Measurements from ENCODE around the gene ZNF878. TPM values are rescaled to one million over a fixed set of nuclear protein-coding genes. Genes with fewer than 3 reads are reported as not detected.

The ZNF878 gene
- total RNA-seq, 1 experiment from 2014 or later: 0.66 TPM

- peaks cover 8% of the 10 kb centered on the region for H3K36me3 Mint-ChIP-seq (ENCODE audit: insufficient read depth, unreplicated experiment)
- BruUV-seq (replicated peaks): no TSS peak
- H3K4me3 Mint-ChIP-seq (ENCODE audit: low read depth, unreplicated experiment): no peak overlapping the region
- no peak for TF ChIP-seq CTCF (IDR thresholded peaks at IDR 0.05; ENCODE audit: unreplicated experiment)
- CTCF ChIA-PET: no interaction called here
- peaks cover 5% of the 10 kb centered on the region for H3K9me3 Mint-ChIP-seq (ENCODE audit: low read depth, unreplicated experiment)
- no peak overlapping the region for H3K27ac Mint-ChIP-seq (ENCODE audit: unreplicated experiment)
- no peaks in the 10 kb centered on the region for H3K4me1 Mint-ChIP-seq (ENCODE audit: low read depth, unreplicated experiment)
- intact Hi-C loops (cut with micrococcal nuclease; ENCODE audit: unreplicated experiment): no loop called here
- H3K27me3 Mint-ChIP-seq (ENCODE audit: unreplicated experiment): no peaks in the 10 kb centered on the region
- DNase-seq: no peak
Measured at GRCh38 chr19:12015753-12016116, 37.0 kb downstream of the ZNF878 start.

GRCh38 chr19:12015015-12015752, 37.6 kb downstream of the ZNF878 start:
- CTCF ChIA-PET: no interaction called here
- no TSS peak for BruUV-seq (replicated peaks)
- H3K9me3 Mint-ChIP-seq (ENCODE audit: low read depth, unreplicated experiment): peaks cover 5% of the 10 kb centered on the region
- no peak overlapping the region for H3K4me3 Mint-ChIP-seq (ENCODE audit: low read depth, unreplicated experiment)
- peaks cover 8% of the 10 kb centered on the region for H3K36me3 Mint-ChIP-seq (ENCODE audit: insufficient read depth, unreplicated experiment)
- TF ChIP-seq CTCF (IDR thresholded peaks at IDR 0.05; ENCODE audit: unreplicated experiment): no peak
- DNase-seq: no peak
- no peak overlapping the region for H3K27ac Mint-ChIP-seq (ENCODE audit: unreplicated experiment)
- H3K27me3 Mint-ChIP-seq (ENCODE audit: unreplicated experiment): no peaks in the 10 kb centered on the region
- no peaks in the 10 kb centered on the region for H3K4me1 Mint-ChIP-seq (ENCODE audit: low read depth, unreplicated experiment)
- intact Hi-C loops (cut with micrococcal nuclease; ENCODE audit: unreplicated experiment): no loop called here

DNA sequence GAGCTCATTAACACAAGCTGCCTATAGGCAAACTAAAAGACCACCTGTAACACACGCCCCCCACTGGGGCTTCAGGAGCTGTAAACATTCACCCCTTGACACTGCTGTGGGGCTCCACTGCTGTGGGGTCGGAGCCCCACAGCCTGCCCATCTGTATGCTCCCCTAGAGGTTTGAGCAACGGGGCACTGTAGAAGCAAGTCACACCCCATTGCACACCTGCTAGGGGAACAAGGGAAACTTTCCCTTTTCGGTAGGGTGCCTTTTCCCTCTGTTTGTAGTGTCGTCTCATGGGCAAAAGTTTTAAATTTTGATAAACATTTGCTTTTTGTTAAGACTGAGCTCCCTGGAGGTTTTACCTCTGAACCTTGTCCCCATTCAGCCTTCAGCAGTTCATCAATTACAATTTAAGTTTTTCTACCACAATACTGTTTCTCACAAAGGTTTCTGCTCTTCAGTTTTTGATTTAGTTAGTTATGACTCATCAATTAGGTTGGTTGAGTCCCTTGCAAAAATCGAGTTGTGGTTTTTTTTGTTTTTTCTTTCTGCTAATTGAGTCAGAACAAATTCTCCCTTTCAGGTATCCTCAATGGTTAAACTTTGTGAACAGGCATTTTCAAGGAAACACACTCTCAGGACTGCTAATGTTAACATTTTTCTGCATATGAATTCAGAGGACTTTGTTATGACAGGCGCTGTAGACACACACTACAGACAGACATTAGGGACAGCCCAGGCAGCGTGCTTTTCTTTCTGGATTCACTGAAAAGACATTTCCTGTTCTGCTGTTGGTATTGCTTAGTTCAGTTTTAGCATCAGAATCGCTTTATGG, 52.4 kb downstream of the ZNF878 start:
- BruUV-seq (replicated peaks): no TSS peak
- Mint-ChIP-seq H3K27me3 (ENCODE audit: unreplicated experiment) (no peaks in the 10 kb centered on the region), H3K4me3 (ENCODE audit: low read depth, unreplicated experiment) (no peak overlapping the region), H3K4me1 (ENCODE audit: low read depth, unreplicated experiment) (no peaks in the 10 kb centered on the region), H3K36me3 (ENCODE audit: insufficient read depth, unreplicated experiment) (no peaks in the 10 kb centered on the region), H3K27ac (ENCODE audit: unreplicated experiment) (no peak overlapping the region), H3K9me3 (ENCODE audit: low read depth, unreplicated experiment) (peaks cover 10% of the 10 kb centered on the region)
- CTCF ChIA-PET: no interaction called here
- no peak for TF ChIP-seq CTCF (IDR thresholded peaks at IDR 0.05; ENCODE audit: unreplicated experiment)
- intact Hi-C loops (cut with micrococcal nuclease; ENCODE audit: unreplicated experiment): no loop called here
- DNase-seq: no peak

DNA sequence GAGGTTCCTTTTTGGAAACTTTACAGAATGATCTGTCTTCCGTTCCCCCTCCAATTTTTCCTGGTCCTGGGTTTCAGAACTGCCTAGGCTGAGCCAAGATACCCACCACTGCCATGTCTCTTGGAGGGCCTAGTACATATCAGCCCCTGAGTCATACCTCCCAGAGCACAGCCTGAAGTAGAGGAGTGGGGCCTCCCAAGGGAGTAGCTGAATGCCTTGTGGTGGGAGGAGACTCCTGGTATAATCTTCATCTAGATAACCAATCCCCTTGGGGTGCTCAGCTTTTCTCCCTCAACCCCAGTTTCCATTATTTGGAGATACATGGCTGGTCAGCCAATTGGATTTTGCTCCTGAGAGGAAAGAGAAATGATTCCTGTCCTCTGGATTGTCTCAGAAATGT, 57.6 kb downstream of the ZNF878 start:
- no peak for TF ChIP-seq CTCF (IDR thresholded peaks at IDR 0.05; ENCODE audit: unreplicated experiment)
- CTCF ChIA-PET: no interaction called here
- no TSS peak for BruUV-seq (replicated peaks)
- Mint-ChIP-seq H3K27ac (ENCODE audit: unreplicated experiment) (no peak overlapping the region), H3K36me3 (ENCODE audit: insufficient read depth, unreplicated experiment) (no peaks in the 10 kb centered on the region), H3K27me3 (ENCODE audit: unreplicated experiment) (no peaks in the 10 kb centered on the region), H3K4me3 (ENCODE audit: low read depth, unreplicated experiment) (no peak overlapping the region), H3K9me3 (ENCODE audit: low read depth, unreplicated experiment) (peaks cover 16% of the 10 kb centered on the region), H3K4me1 (ENCODE audit: low read depth, unreplicated experiment) (no peaks in the 10 kb centered on the region)
- intact Hi-C loops (cut with micrococcal nuclease; ENCODE audit: unreplicated experiment): no loop called here
- DNase-seq: no peak

Other genes with a start within 250 kb of the ZNF878 start
- 14.4 and 21.2 TPM in 2 replicates for gene ZNF440, start 238.7 kb downstream of the ZNF878 start, total RNA-seq (2022)
- 0.71 TPM in 2 replicates for gene ZNF439, start 204.2 kb downstream of the ZNF878 start, total RNA-seq (2022)
- 9.4 and 10.3 TPM in 2 replicates for gene ZNF69, start 165.2 kb downstream of the ZNF878 start, total RNA-seq (2022)
- gene ZNF700, start 127.9 kb downstream of the ZNF878 start, total RNA-seq (2022): 11.4 and 11.7 TPM in 2 replicates
- gene ZNF763, start 87.9 kb downstream of the ZNF878 start, total RNA-seq (2022): 1.7 and 2.0 TPM in 2 replicates
- gene ZNF433, start 17.3 kb downstream of the ZNF878 start, total RNA-seq (2022): 3.0 and 3.7 TPM in 2 replicates
- gene ZNF844, start 11.8 kb upstream of the ZNF878 start, total RNA-seq (2022): not detected in 2 replicates
- 2.0 and 4.5 TPM in 2 replicates for gene ZNF20, start 87.4 kb upstream of the ZNF878 start, total RNA-seq (2022)
- gene ZNF625, start 103.8 kb upstream of the ZNF878 start, total RNA-seq (2022): not detected in 2 replicates
- gene ZNF136, start 110.1 kb upstream of the ZNF878 start, total RNA-seq (2022): 4.3 and 4.9 TPM in 2 replicates
- gene ZNF44, start 241.9 kb upstream of the ZNF878 start, total RNA-seq (2022): 5.7 and 6.8 TPM in 2 replicates